Measurements from ENCODE around the gene SDHAF4.
"Not testable (repeated sequence)": the region's sequence is repeated elsewhere in the genome, so short reads cannot be mapped to it uniquely, and the experiment has no call there.

Gene SDHAF4

DNA sequence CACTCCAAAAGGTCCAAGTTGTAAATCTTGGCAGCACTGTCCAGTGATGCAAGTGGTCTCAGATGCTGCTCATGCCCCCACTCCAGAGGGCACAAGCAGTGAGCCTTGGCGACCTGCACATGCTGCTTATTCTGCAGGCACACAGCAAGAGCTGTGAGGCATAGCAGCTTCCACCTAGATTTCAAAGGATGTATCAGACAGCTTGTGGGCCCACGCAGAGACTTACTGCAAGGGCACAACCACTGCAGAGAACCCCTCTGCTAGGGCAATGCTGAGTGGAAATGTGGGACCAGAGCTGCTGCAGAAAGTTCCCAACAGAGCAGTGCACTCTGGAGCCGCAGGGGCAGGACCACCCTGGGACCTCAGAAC is 26.4 kb downstream of the SDHAF4 start:
- DNase-seq: no peak

DNA sequence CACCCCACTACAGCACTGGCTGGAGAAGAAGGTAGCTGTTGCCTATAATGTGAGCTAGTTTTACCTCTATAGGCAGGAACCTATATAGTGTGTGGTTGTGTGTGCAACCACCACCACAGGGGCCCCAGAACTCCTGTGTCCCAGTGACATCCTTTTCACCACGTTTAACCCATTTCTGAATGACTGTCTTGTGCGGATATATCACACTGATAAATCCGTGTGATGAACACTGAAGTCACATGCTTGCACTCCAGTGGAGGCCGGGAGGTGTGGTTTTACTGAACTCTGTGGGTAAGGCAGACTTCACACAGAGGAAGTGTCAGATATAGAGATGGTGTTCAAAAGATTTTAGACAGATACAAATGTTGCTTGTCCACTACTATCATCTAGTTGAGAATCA is 32.5 kb downstream of the SDHAF4 start:
- DNase-seq: peak; percentile 60

DNA sequence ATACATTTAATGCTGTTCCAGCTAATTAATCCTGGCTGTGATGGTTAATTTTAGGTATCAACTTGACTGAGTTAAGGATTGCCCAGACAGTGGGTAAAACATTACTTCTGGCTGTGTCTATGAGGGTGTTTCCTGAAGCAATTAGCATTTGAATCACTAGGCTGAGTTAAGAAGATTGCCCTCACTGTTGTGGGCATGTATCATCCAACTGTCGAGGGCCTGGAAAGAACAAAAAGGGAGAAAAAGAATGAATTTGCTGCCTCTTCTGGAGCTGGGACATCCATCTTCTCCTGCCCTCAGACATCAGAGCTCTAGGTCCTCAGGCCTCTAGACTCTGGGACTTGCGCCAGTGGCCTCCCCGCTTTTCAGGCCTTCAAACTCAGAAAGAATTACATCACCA is 34.3 kb downstream of the SDHAF4 start:
- no peak for DNase-seq

DNA sequence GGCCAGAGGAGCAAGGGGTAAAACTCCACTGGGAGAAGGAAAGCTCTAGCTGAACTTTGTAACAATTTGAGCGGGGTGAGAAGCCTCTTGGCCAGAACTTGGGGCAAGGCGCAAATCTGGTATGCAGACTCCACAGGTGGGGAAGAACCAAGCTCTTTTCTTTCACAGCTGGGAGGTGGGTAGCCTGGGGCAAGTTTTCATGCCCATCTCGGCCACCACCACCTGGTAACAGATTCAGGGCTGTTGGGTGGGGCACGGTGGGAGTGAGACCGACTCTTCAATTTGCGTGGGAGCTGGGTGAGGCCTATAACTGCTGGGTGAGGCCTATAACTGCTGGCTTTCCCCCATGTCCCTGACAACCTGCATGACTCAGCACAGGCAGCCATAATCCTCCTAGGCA is 37.5 kb downstream of the SDHAF4 start:
- no peak for DNase-seq

DNA sequence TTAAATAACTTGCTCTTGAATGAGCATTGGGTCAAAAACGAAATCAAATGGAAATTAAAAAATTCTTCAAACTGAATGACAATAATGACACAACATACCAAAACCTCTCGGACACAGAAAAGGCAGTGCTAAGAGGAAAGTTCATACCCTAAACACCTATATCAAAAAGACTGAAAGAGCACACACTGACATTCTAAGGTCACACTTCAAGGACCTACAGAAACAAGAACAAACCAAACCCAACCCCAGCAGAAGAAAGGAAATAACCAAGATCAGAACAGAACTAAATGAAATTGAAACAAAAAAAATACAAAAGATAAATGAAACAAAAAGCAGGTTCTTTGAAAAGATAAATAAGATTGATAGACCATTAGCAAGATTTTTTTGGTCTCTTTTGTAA is 40.6 kb downstream of the SDHAF4 start:
- DNase-seq: not testable (repeated sequence)

GRCh38 chr6:70609181-70609580 is 42.5 kb downstream of the SDHAF4 start:
- DNase-seq: not testable (repeated sequence)

DNA sequence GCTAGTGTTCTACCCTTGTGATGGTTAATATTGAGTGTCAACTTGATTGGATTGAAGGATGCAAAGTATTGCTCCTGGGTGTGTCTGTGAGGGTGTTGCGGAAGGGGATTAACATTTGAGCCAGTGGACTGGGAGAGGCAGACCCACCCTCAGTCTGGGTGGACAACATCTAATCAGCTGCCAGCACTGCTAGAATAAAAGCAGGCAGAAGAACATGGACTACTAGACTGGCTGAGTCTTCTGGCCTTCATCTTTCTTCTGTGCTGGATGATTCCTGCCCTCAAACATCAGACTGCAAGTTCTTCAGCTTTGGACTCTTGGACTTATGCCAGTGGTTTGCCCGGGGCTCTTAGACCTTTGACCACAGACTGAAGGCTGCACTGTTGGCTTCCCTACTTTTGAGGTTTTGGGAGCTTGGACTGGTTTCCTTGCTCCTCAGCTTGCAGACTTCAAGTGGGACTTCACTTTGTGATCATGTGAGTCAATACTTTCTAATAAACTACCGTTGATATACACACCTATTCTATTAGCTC is 50.1 kb downstream of the SDHAF4 start:
- peak; percentile 14 for DNase-seq

DNA sequence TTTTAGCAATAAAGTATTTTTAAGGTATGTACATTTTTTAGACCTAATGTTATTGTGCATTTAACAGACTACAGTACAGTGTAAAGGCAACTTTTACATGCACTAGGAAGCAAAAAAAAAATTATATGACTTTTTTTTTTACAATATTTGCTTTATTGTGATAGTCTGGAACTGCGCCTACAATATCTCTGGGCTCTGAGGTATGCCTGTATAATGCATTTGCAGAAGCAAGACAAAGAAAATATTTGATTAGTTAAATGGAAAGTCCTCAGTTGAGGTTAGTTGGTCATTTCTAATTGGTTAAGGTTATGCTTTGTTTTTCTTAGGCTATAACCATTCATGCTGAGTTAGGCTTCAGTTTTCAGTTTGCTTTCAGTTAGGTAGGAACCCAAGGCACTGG is 54.0 kb downstream of the SDHAF4 start:
- no peak for DNase-seq

DNA sequence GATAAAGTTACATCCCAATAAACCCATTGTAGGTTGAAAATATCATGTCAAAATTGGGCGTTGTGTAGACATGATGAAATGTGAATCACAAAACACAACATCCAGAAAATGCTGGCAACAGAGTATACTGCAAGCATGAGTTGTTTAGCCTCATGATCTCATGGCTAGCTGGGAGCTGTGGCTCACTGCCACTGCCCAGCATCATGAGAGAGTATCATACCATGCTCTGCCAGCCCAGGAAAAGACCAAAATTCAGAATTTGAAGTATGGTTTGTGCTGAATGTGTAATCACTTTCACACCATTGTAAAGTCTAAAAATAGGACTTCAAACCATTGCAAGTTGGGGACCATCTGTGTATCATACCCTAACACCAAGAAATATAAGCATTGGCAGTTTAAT is 55.7 kb downstream of the SDHAF4 start:
- no peak for DNase-seq

DNA sequence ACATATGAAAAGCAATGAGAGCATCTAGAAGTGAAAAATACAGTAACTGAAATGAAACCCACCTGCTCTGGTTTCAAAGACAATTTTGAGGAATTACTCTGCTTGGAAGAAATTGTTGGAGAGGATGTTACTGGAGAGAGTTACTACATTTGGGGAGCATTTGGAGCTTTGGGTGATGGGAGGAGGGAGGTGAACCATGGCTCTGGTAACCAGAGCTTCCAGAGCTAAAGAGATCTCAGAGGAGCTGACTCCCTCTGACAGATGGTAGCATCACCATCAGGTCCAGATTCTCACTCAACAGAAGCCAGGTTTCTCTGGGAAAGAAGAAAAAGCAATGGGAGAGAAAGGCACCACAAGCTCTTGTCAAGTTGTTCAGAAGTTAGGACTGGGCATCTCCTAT is 58.7 kb downstream of the SDHAF4 start:
- no peak for DNase-seq

GRCh38 chr6:70627500-70628254 is 60.9 kb downstream of the SDHAF4 start:
- DNase-seq: no peak

GRCh38 chr6:70629929-70630328 is 63.2 kb downstream of the SDHAF4 start:
- no peak for DNase-seq

- DNase-seq: no peak
Measured at GRCh38 chr6:70633870-70634269, 67.1 kb downstream of the SDHAF4 start.

GRCh38 chr6:70636596-70636995 is 69.9 kb downstream of the SDHAF4 start:
- DNase-seq: no peak

GRCh38 chr6:70638468-70638867 is 71.7 kb downstream of the SDHAF4 start:
- DNase-seq: no peak

Measured in OCI-M1 (cell line).